ENCODE data around the gene RAB6D.
"Not testable (repeated sequence)": the region's sequence is repeated elsewhere in the genome, so short reads cannot be mapped to it uniquely, and the experiment has no call there.

RAB6D gene

DNA sequence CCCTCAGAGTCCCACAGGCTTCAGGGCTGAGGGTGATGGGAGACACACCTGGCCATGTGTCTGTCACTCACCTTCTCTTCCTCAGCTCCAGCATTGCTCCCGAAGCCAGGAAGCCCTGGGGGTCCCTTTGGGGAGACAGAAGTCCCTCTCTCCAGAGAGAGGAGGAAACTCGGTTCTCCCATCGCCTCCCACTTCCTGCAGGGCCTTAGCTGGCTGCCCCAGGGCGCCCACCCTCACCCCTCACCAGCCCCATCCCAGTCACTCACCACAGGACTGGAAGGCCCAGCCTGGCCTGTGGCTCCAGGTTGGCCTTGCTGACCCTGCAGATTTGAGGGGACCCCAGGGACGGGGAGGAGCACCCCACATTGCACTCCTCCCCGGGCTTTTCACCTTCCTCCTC, 2.7 kb upstream of the RAB6D start:
- DNase-seq (ENCODE audit: low read depth in 2 of 2), result no peak

DNA sequence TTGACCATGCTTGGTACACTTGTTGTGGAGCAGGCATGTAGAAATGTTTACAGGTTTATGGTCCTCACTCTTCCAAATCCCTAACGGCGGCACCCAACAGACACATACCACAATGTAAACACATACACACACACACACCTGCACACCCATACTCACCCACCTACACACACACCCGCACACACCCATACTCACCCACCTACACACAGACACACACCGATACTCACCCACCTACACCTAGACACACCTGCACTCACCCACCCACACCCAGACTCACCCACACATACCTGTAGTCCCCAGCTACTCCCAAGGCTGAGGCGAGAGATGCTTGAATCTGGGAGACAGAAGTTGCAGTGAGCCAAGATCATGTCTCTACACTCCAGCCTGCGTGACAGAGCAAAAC, 1.5 kb upstream of the RAB6D start:
- DNase-seq (ENCODE audit: low read depth in 2 of 2), result no peak

DNA sequence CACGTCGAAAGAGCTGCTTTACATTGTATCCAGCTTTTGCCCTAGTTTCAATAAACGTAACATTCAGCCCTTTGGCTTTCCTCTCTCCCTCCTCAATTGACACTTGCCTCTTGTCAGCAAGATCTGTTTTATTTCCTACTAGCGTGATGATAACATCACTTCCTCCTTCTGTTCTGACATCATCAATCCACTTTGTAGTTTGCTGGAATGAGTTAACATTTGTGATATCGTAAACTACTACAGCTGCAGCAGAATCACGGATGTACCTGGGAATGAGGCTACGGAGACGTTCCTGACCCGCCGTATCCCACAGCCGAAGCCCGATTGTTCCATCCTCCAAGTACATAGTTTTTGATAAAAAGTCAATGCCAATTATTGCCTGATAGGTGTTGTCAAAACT, 755 bp downstream of the RAB6D start:
- not testable (repeated sequence) for DNase-seq (ENCODE audit: low read depth in 2 of 2)

DNA sequence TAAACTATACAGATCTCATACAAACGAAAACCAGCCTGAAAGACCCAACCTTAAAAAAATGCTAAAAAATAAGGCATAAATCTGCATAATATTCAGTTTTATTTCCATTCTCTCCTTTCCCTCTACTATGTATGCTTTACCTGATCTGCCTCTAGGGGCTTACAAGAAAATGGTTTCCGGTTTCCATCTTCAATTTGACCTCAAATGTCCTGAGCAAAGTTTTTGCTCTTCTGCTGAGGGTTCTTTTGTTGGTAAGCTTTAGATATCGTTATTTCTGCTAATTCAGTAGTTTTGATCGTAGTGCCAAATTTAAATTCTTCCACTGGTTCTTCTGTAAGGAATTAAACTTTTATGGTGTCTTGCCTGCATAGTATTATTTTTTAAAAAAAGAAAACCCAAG, 2.2 kb downstream of the RAB6D start:
- not testable (repeated sequence) for DNase-seq (ENCODE audit: low read depth in 2 of 2)

DNA sequence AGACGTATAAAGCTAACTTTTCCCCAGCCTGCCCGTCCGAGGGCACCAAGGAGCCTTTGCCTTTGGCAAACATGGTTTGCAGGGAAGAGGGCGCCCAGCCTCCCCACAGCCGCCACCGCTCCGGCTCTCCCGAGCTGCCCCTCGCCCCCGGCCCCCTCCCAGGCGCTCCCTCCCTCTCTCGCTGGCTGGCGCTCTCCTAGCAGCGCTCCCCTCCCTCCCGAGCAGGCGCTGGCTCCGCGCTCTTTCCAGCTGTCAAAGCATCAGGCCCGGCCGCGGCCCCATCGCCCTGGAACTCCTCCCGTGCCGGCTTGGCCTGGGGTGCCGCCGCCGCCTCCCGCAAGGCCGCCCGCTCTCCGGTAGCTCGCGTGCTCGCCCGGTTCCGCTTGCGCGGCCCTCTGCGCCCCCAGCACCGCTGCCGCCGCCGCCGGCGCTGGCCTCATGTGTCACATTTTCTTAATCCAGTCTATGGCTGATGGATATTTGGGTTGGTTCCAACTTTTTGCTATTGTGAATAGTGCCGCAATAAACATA, 10.7 kb downstream of the RAB6D start:
- DNase-seq (ENCODE audit: low read depth in 2 of 2), result not testable (repeated sequence)

DNA sequence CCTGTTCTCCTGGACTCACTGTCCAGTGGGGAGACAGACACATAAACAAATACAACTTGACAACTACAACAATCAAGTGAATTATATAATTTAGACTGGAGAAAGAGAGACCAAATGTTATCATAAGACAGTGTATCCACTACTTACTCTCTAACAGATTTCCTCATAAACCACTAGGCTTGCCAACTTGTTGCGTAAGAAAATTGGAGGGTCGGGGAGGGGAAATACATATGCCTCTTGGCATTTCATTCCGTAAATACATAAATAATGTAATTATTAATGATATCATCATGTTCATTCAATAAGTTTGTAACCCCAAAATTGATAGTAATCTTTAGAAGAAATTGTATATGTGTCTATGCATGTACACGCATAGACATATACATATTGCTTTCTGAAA, 14.9 kb downstream of the RAB6D start:
- no peak for DNase-seq (ENCODE audit: low read depth in 2 of 2)

DNA sequence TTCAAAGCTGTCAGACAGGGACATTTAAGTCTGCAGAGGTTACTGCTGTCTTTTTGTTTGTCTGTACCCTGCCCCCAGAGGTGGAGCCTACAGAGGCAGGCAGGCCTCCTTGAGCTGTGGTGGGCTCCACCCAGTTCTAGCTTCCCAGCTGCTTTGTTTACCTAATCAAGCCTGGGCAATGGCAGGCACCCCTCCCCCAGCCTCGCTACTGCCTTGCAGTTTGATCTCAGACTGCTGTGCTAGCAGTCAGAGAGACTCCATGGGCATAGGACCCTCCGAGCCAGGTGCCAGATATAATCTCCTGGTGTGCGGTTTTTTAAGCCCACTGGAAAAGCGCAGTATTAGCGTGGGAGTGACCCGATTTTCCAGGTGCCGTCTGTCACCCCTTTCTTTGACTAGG, 16.9 kb downstream of the RAB6D start:
- DNase-seq (ENCODE audit: low read depth in 2 of 2), result not testable (repeated sequence)

DNA sequence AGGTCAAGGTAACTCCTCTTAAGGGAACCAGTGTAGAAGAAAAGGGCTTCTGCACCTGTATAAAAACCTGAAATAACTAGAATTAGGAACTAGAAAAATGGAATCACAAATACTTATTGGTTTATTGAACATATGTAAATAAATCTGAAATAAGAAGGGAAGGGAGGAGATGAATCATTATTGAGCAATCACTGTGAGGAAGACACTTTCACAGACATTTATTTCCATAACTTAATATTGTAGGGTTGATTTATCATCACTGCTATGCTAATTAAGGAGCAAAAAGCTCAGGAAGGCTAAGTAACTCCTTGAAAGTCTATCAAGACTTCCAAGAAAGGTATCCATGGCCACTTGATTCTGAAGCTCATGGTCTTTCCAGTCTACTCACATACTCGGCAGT, 24.7 kb downstream of the RAB6D start:
- not testable (repeated sequence) for DNase-seq (ENCODE audit: low read depth in 2 of 2)

DNA sequence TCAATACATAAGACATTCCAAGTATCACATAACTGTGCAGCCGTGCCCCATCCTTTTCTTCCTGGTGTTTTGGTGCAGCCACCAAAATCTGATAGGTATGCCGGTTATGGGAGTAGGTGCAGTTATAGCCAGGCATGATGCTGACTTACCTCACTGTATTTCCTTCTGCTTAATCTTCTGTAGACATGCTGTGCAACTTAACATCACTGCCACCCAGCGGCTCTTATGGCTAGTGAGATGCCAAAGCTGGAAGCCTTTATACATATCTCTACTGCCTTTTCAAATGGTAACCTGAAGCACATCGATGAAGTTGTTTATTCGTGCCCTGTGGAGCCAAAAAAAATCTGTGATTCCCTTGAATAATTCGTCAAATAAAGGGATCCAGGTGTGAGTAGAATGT, 28.6 kb downstream of the RAB6D start:
- not testable (repeated sequence) for DNase-seq (ENCODE audit: low read depth in 2 of 2)

DNA sequence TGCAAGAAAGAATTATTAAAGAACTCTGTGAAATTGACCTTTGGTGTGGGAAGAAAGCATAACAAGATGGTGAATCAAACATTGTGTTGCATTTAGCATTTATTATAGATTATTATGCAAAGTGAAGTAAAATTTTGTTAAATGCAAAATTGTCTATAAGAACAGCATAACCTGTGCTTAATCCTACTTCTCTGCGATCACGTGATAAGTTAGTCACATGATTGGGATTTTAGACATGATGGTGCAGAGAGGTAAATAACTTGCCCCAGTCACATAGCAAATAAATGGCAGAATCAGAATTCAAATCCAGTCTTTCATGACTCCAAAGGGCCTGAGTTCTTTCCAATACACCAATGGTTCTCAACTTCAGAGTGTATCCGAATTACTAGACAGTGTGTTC, 31.3 kb downstream of the RAB6D start:
- DNase-seq (ENCODE audit: low read depth in 2 of 2), result not testable (repeated sequence)

DNA sequence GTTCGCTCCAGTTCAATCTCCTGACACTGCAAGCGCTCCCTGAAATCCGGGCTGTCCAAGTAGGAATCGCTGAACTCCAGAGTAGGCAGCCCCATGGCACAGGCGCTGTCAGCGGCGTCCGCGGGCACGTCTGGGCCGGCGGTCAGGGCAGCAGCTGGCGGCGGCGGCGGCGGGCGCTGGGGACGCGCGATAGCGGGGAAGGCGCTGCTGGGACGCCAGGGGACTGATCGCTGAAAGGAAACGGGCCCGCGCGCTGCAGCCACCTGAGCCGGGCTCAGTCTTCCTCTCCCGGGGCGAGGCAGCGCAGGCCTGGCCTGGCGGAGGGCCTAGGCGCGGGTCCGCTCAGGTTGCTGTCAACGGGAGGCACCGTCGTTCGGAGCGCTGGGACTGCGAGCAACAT, 33.0 kb downstream of the RAB6D start:
- not testable (repeated sequence) for DNase-seq (ENCODE audit: low read depth in 2 of 2)

DNA sequence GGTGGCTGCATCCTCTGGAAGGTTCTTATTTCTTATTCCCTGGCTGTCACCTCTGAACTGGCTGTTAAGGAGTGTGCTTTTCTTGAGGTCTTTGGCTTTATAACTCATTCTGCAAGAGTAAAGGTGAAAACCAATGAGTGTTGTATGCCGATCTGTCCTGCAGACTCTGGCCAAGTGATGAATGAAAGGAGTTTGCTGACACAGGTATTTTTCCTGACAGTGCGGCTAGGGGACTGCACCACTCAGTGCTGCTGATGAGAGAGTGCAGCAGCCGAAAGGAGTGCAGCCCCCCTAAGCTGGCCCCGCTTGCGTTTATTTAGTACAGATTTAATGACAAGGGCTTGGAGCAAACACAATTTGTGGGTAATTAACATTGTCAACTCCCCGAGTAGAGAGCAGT, 41.8 kb downstream of the RAB6D start:
- no peak for DNase-seq (ENCODE audit: low read depth in 2 of 2)

DNA sequence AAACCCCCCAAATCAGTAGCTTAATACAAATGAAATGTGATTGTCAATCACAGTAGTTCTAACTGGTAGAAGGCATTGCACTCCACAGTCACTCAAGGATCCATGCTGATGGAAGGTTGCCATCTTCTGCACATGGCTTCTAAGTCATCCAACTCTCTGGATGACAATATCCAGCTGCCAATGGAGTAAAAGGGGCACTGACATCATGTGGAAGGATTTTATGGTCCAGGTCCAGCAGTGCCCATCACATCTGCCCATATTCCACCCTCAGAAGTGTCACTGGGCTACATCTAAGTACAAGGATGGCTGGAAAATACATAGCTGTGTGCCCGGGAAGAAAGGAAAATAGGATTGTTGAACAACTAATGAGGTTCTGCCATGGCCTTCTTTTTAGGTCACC, 42.6 kb downstream of the RAB6D start:
- DNase-seq (ENCODE audit: low read depth in 2 of 2), result not testable (repeated sequence)

DNA sequence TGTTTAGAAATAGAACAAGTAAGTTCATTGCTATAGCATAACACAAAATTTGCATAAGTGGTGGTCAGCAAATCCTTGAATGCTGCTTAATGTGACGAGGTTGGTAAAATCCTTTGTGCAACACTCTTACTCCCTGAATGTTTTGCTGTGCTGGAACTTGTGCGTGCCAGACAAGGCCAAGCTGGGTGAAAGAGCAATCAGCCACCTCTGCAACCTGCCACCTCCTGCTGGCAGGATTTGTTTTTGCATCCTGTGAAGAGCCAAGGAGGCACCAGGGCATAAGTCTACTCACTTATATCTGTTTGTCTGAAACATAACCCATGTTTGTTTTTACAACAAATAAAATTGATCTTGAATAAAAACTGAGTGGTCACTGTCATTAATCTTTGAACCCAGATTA, 53.0 kb downstream of the RAB6D start:
- DNase-seq (ENCODE audit: low read depth in 2 of 2), result not testable (repeated sequence)
